ENCODE data around the gene POU2F1.

- TF ChIP-seq CTCF (conservative IDR thresholded peaks at IDR 0.05; ENCODE audit: low read depth in 2 of 2) = no peak
- no peak for TF ChIP-seq EZH2 (IDR thresholded peaks at IDR 0.05; ENCODE audit: low read depth, unreplicated experiment)
- TF ChIP-seq EZH2phosphoT487 (IDR thresholded peaks at IDR 0.05; ENCODE audit: unreplicated experiment) = no peak
- TF ChIP-seq ZNF331 (CRISPR knock-in tag; IDR thresholded peaks at IDR 0.05; ENCODE audit: low read depth) = no peak
- no peak for TF ChIP-seq REST (IDR thresholded peaks at IDR 0.05; ENCODE audit: unreplicated experiment)
- no peak for TF ChIP-seq NANOG (IDR thresholded peaks at IDR 0.05; ENCODE audit: borderline replicate concordance)
- no peak for TF ChIP-seq POLR2AphosphoS5 (IDR thresholded peaks at IDR 0.05; ENCODE audit: low read depth)
- no peak for TF ChIP-seq CREB1 (CRISPR knock-in tag; IDR thresholded peaks at IDR 0.05; ENCODE audit: low read depth)
- no peak for TF ChIP-seq JUNB (IDR thresholded peaks at IDR 0.05; ENCODE audit: unreplicated experiment)
- TF ChIP-seq STAT1 (IDR thresholded peaks at IDR 0.05; ENCODE audit: unreplicated experiment) = no peak
- no peak for TF ChIP-seq ETS1 (IDR thresholded peaks at IDR 0.05)
- TF ChIP-seq, protein P1, sequence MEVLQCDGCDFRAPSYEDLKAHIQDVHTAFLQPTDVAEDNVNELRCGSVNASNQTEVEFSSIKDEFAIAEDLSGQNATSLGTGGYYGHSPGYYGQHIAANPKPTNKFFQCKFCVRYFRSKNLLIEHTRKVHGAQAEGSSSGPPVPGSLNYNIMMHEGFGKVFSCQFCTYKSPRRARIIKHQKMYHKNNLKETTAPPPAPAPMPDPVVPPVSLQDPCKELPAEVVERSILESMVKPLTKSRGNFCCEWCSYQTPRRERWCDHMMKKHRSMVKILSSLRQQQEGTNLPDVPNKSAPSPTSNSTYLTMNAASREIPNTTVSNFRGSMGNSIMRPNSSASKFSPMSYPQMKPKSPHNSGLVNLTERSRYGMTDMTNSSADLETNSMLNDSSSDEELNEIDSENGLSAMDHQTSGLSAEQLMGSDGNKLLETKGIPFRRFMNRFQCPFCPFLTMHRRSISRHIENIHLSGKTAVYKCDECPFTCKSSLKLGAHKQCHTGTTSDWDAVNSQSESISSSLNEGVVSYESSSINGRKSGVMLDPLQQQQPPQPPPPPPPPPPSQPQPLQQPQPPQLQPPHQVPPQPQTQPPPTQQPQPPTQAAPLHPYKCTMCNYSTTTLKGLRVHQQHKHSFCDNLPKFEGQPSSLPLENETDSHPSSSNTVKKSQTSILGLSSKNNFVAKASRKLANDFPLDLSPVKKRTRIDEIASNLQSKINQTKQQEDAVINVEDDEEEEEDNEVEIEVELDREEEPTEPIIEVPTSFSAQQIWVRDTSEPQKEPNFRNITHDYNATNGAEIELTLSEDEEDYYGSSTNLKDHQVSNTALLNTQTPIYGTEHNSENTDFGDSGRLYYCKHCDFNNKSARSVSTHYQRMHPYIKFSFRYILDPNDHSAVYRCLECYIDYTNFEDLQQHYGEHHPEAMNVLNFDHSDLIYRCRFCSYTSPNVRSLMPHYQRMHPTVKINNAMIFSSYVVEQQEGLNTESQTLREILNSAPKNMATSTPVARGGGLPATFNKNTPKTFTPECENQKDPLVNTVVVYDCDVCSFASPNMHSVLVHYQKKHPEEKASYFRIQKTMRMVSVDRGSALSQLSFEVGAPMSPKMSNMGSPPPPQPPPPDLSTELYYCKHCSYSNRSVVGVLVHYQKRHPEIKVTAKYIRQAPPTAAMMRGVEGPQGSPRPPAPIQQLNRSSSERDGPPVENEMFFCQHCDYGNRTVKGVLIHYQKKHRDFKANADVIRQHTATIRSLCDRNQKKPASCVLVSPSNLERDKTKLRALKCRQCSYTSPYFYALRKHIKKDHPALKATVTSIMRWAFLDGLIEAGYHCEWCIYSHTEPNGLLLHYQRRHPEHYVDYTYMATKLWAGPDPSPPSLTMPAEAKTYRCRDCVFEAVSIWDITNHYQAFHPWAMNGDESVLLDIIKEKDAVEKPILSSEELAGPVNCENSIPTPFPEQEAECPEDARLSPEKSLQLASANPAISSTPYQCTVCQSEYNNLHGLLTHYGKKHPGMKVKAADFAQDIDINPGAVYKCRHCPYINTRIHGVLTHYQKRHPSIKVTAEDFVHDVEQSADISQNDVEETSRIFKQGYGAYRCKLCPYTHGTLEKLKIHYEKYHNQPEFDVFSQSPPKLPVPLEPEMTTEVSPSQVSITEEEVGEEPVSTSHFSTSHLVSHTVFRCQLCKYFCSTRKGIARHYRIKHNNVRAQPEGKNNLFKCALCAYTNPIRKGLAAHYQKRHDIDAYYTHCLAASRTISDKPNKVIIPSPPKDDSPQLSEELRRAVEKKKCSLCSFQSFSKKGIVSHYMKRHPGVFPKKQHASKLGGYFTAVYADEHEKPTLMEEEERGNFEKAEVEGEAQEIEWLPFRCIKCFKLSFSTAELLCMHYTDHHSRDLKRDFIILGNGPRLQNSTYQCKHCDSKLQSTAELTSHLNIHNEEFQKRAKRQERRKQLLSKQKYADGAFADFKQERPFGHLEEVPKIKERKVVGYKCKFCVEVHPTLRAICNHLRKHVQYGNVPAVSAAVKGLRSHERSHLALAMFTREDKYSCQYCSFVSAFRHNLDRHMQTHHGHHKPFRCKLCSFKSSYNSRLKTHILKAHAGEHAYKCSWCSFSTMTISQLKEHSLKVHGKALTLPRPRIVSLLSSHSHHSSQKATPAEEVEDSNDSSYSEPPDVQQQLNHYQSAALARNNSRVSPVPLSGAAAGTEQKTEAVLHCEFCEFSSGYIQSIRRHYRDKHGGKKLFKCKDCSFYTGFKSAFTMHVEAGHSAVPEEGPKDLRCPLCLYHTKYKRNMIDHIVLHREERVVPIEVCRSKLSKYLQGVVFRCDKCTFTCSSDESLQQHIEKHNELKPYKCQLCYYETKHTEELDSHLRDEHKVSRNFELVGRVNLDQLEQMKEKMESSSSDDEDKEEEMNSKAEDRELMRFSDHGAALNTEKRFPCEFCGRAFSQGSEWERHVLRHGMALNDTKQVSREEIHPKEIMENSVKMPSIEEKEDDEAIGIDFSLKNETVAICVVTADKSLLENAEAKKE (CRISPR knock-in tag; IDR thresholded peaks at IDR 0.05) = no peak
These were observed 220.1 kb downstream of the POU2F1 start for GRCh38 chr1:167440776-167441175.
